ENCODE measurements around the gene STX18.

DNA sequence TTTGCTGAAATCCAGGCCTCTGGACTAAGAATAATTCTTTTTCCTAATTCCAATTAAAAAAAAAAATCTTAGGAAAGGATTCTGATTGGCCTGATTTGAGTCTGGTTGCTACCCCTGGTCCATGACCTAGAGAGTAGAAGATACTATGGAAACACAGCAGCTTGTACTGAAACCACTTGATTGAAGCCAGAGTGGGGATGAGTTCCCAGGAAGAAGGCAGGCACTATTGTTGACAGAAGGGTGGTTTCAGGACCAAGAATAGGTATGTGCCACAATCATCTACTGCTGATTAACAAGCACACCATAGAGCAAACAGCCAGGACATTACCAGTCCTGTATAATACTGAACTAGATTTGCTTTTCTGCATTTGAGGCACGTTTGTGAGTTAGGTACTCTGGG lies 29.6 kb downstream of the STX18 start:
- TF ChIP-seq, protein P1, sequence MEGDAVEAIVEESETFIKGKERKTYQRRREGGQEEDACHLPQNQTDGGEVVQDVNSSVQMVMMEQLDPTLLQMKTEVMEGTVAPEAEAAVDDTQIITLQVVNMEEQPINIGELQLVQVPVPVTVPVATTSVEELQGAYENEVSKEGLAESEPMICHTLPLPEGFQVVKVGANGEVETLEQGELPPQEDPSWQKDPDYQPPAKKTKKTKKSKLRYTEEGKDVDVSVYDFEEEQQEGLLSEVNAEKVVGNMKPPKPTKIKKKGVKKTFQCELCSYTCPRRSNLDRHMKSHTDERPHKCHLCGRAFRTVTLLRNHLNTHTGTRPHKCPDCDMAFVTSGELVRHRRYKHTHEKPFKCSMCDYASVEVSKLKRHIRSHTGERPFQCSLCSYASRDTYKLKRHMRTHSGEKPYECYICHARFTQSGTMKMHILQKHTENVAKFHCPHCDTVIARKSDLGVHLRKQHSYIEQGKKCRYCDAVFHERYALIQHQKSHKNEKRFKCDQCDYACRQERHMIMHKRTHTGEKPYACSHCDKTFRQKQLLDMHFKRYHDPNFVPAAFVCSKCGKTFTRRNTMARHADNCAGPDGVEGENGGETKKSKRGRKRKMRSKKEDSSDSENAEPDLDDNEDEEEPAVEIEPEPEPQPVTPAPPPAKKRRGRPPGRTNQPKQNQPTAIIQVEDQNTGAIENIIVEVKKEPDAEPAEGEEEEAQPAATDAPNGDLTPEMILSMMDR (IDR thresholded peaks at IDR 0.05) = no peak
- TF ChIP-seq EP300 (IDR thresholded peaks at IDR 0.05) (no peak), POLR2A (IDR thresholded peaks at IDR 0.05) (no peak), POLR2AphosphoS5 (IDR thresholded peaks at IDR 0.05) (no peak)
